HG03469 (cell line): ENCODE measurements around the gene UACA.

Source experiments
- ATAC-seq: cut with Tn5 transposase; IDR thresholded peaks from one replicate; pipeline ENCODE4 v1.9.1; 2021; ENCODE audit warnings: mild to moderate bottlenecking, moderate library complexity, moderate number of reproducible peaks; ENCODE audit not compliant: unreplicated experiment

Gene UACA

DNA sequence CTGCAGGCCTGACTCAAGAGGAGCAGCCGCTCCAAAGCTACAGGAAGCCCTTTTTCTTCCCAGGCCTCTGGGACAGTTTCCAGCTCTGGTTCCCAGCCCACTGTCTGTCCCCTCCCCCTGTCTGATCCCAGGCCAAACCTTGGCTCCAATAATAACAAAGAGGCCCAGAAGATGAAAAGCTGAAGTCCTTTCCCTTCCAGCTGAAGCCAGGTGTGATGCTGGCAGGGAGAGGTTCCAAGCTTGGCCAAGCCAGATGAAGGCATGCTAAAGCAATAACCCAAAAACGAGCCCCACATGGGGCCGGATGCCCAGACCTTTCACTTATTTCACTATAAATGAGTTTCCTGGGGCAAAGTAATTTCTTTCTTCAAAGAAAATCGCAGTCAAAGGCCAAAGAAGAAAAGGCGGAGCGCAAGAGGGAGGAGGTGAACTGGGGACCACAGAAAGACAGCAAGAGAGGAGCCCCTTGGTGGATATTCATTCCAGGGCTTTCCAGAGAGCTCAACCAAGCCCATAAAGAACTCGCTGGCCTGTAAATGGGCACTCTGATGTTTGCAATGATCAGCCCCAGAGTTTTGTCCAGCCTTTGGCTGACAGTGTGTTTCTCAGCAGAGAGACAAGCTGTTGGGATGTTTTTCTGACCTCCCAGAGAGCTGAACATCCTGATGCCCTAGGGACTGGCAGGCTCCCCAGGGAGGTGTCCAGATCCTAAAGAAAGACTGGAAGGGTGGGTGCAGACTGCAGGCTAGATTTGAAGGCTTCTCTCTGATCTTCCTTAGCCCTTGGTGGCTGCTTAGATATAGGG lies 157.6 kb downstream of the UACA start:
- ATAC-seq = no peak

DNA sequence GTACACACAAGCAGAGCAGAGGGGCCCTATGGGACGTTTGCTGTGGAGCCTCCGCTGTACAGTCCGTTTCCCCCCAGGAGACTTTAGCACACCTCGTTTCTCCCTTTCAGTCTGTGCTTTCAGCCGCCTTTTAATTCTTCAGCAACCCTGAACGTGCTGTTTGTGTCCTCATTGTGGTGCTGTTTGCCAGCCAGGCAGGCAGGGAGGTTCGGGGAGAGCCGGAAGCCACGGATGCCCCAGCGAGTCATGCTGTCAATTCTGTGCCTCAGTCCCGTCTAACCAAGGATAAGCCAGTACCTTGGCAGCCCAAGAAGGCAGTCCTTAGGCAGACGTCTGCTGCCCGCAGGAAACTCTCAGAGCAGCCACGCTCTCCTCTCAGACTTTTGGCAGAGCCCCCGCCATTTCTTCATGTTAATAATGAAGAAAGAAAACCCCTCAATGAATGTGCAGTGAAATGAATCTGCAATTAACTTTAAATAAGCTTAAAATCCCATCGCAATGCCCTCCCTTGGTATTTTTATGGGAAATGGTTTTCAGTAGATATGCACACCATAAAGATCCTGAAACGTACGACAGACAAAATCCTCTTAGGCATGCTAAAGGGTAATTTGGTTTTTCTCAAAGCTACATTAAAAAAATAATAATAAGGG lies 158.6 kb downstream of the UACA start:
- ATAC-seq = no peak
